GM18867 (cell line): ENCODE measurements around the gene KITLG.
"Not testable (repeated sequence)": the region's sequence is repeated elsewhere in the genome, so short reads cannot be mapped to it uniquely, and the experiment has no call there.

ENCODE experiments used
- ATAC-seq: cut with Tn5 transposase; IDR thresholded peaks from one replicate; pipeline ENCODE4 v1.9.1; 2021; ENCODE audit warnings: mild to moderate bottlenecking, moderate library complexity; ENCODE audit not compliant: unreplicated experiment

KITLG gene

GRCh38 chr12:88580051-88580871, at the start of gene KITLG:
Gene KITLG (minus strand): TSS chr12:88580471. CDS start chr12:88580278, 193 bp downstream.
- ATAC-seq: no peak

GRCh38 chr12:88628856-88629509, 48.7 kb upstream of the KITLG start:
- no peak for ATAC-seq

GRCh38 chr12:88628035-88628434, 47.8 kb upstream of the KITLG start:
- not testable (repeated sequence) for ATAC-seq

GRCh38 chr12:88627501-88627900, 47.2 kb upstream of the KITLG start:
- no peak for ATAC-seq

GRCh38 chr12:88625356-88625755, 45.1 kb upstream of the KITLG start:
- ATAC-seq: no peak

- ATAC-seq: no peak
These were observed 44.6 kb upstream of the KITLG start for GRCh38 chr12:88624911-88625310.

- no peak for ATAC-seq
These were observed 43.7 kb upstream of the KITLG start for GRCh38 chr12:88623777-88624548.

- ATAC-seq: no peak
These were observed 37.1 kb upstream of the KITLG start for GRCh38 chr12:88617352-88617751.

- ATAC-seq: no peak
These were observed 35.2 kb upstream of the KITLG start for GRCh38 chr12:88615490-88615889.

- ATAC-seq: no peak
These were observed 24.4 kb upstream of the KITLG start for GRCh38 chr12:88604646-88605045.

- no peak for ATAC-seq
These were observed 20.0 kb upstream of the KITLG start for GRCh38 chr12:88600272-88600671.

GRCh38 chr12:88597365-88597764, 17.1 kb upstream of the KITLG start:
- ATAC-seq: no peak

GRCh38 chr12:88595697-88596096, 15.4 kb upstream of the KITLG start:
- ATAC-seq: no peak

- ATAC-seq: no peak
These were observed 14.5 kb upstream of the KITLG start for GRCh38 chr12:88594780-88595179.

GRCh38 chr12:88591343-88591742, 11.1 kb upstream of the KITLG start:
- no peak for ATAC-seq

GRCh38 chr12:88590851-88591250, 10.6 kb upstream of the KITLG start:
- ATAC-seq: no peak

- ATAC-seq: no peak
These were observed 4.8 kb upstream of the KITLG start for GRCh38 chr12:88585077-88585476.

GRCh38 chr12:88579601-88580050, 645 bp downstream of the KITLG start:
- no peak for ATAC-seq

GRCh38 chr12:88579161-88579517, 1.1 kb downstream of the KITLG start:
- no peak for ATAC-seq

- no peak for ATAC-seq
These were observed 1.8 kb downstream of the KITLG start for GRCh38 chr12:88578276-88579160.

GRCh38 chr12:88577537-88577936, 2.7 kb downstream of the KITLG start:
- ATAC-seq: no peak
